HS-27A (cell line): Measurements from ENCODE around the gene KRT6C.
"Not testable (repeated sequence)": the region's sequence is repeated elsewhere in the genome, so short reads cannot be mapped to it uniquely, and the experiment has no call there.

Source experiments
- DNase-seq: peaks from one replicate; pipeline ENCODE4 v3.0.0-alpha.2; 2012; ENCODE audit warnings: low read depth, missing footprints

Gene KRT6C

GRCh38 chr12:52455821-52456220 is 17.8 kb downstream of the KRT6C start:
- no peak for DNase-seq

- no peak for DNase-seq
Observed at GRCh38 chr12:52454411-52455201, 19.0 kb downstream of the KRT6C start.

GRCh38 chr12:52452101-52452500 is 21.5 kb downstream of the KRT6C start, which contains the start of gene KRT6B:
KRT6B (minus strand) TSS chr12:52452146; CDS start chr12:52452078, 68 bp downstream.
- DNase-seq: no peak

GRCh38 chr12:52448228-52448627 is 25.4 kb downstream of the KRT6C start:
- DNase-seq: no peak

GRCh38 chr12:52447196-52447595 is 26.4 kb downstream of the KRT6C start:
- DNase-seq: not testable (repeated sequence)

- DNase-seq: no peak
Observed at GRCh38 chr12:52446367-52447045, 27.1 kb downstream of the KRT6C start.

- DNase-seq: no peak
Observed at GRCh38 chr12:52445876-52446275, 27.7 kb downstream of the KRT6C start.

- DNase-seq: no peak
Observed at GRCh38 chr12:52444647-52445595, 28.7 kb downstream of the KRT6C start.

GRCh38 chr12:52443966-52444365 is 29.6 kb downstream of the KRT6C start:
- DNase-seq: no peak

GRCh38 chr12:52442600-52443061 is 31.0 kb downstream of the KRT6C start:
- DNase-seq: peak; percentile 39

GRCh38 chr12:52441320-52441911 is 32.2 kb downstream of the KRT6C start:
- no peak for DNase-seq

- DNase-seq: no peak
Observed at GRCh38 chr12:52440821-52441319, 32.7 kb downstream of the KRT6C start.

- DNase-seq: no peak
Observed at GRCh38 chr12:52439845-52440244, 33.8 kb downstream of the KRT6C start.

GRCh38 chr12:52439420-52439819 is 34.2 kb downstream of the KRT6C start:
- no peak for DNase-seq

- DNase-seq: no peak
Observed at GRCh38 chr12:52438305-52439301, 35.0 kb downstream of the KRT6C start.

GRCh38 chr12:52437508-52437907 is 36.1 kb downstream of the KRT6C start:
- DNase-seq: no peak

- DNase-seq: no peak
Observed at GRCh38 chr12:52436828-52437474, 36.7 kb downstream of the KRT6C start.

- no peak for DNase-seq
Observed at GRCh38 chr12:52436000-52436827, 37.4 kb downstream of the KRT6C start.

GRCh38 chr12:52435659-52435999 is 38.0 kb downstream of the KRT6C start:
- no peak for DNase-seq
